22Rv1 (cell line): ENCODE measurements around the gene GORASP2.

Experiments used
- H3K27ac ChIP-seq: fragments of 450-650 bp; 2 replicates; pipeline ENCODE4 v1.5.1; 2017
- ZFX ChIP-seq: fragments of 450-650 bp; IDR thresholded peaks from 2 replicates; pipeline ENCODE4 v1.6.1; 2017; ENCODE audit warnings: antibody characterized with exemption, borderline replicate concordance
- TF ChIP-seq, protein P1 (sequence below): fragments of 450-650 bp; IDR thresholded peaks from 2 replicates; pipeline ENCODE4 v1.5.1; 2017; ENCODE audit warnings: mild to moderate bottlenecking

GORASP2 gene

DNA sequence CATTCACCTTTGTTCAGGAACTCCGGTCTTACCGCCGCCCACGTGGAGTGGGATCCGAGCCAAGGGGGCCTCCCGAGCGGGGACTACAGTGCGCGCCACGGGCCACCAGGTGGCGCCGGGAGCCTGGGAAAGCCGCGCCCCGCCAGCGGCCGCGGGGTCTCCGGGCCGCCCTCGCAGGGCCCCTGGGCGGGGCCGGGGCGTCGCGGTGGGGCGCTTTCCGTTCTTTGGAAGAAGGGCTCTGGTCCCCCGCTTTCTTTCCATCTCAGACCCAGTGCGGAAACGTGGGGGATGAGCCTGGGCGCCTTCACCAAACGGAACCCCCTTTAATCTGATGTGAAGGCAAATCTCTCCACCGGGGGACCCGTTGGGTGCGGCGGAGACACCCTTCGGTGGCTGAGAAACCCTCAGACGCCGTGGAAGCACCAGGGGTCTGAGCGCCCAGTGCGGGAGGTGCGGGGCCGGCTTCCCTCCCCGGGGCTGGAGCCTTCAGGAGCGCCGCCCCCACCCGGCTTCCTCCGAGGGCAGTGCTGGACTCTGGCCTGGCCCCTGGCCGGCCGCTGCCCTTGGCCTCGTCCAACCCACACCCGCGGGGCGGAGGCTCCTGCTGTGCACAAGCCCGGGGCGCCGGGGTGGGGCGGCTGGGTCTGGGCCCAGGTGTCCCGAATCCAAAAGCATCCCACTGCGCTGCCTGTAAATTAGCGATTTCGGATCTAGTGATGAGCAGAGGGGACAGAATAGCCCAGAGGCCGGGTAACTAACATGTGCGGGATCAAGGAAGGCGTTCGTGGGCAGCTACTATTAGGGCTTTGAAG lies 44.6 kb downstream of the GORASP2 start:
- TF ChIP-seq, protein P1, sequence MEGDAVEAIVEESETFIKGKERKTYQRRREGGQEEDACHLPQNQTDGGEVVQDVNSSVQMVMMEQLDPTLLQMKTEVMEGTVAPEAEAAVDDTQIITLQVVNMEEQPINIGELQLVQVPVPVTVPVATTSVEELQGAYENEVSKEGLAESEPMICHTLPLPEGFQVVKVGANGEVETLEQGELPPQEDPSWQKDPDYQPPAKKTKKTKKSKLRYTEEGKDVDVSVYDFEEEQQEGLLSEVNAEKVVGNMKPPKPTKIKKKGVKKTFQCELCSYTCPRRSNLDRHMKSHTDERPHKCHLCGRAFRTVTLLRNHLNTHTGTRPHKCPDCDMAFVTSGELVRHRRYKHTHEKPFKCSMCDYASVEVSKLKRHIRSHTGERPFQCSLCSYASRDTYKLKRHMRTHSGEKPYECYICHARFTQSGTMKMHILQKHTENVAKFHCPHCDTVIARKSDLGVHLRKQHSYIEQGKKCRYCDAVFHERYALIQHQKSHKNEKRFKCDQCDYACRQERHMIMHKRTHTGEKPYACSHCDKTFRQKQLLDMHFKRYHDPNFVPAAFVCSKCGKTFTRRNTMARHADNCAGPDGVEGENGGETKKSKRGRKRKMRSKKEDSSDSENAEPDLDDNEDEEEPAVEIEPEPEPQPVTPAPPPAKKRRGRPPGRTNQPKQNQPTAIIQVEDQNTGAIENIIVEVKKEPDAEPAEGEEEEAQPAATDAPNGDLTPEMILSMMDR, result peak; percentile 84
- no peak for TF ChIP-seq ZFX
- 0 out of 2 replicates have a peak overlapping the region, but pooled peaks have one; percentile 32 for H3K27ac ChIP-seq

DNA sequence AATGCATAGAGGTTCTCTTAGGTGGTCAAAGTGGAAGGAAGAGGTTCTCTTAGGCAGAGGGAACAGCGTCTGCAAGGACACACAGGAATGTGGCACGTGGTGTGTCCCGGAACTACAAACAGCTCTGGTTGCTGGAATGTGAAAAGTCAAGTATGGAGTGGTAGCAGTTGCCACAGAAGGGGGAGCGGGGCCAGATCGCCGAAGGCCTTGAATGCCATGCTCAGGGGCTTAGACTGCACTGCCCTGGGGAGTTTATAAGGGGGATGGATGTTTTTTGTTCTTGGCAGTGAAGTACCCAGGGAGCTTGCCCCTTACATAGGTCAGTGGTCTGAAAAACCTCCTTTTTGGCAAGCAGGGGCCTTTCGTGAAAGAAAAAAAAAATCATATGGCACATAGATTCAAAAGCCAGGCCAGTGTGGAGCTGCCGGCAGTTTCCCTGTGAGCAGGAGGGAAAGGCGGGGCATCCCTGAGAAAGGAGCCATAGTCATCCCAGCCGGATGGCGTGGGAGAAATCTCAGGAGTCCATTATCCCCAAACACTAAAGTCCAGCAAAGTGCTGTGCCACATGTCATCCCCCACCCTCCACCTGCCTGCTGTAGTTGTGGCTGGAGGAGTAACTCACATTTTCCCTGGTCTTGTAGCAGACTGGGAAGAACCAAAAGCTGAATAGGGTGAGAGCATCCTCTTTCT lies 45.4 kb downstream of the GORASP2 start:
- H3K27ac ChIP-seq, result no peak overlapping the region
- TF ChIP-seq ZFX, result no peak
- TF ChIP-seq, protein P1, result no peak

DNA sequence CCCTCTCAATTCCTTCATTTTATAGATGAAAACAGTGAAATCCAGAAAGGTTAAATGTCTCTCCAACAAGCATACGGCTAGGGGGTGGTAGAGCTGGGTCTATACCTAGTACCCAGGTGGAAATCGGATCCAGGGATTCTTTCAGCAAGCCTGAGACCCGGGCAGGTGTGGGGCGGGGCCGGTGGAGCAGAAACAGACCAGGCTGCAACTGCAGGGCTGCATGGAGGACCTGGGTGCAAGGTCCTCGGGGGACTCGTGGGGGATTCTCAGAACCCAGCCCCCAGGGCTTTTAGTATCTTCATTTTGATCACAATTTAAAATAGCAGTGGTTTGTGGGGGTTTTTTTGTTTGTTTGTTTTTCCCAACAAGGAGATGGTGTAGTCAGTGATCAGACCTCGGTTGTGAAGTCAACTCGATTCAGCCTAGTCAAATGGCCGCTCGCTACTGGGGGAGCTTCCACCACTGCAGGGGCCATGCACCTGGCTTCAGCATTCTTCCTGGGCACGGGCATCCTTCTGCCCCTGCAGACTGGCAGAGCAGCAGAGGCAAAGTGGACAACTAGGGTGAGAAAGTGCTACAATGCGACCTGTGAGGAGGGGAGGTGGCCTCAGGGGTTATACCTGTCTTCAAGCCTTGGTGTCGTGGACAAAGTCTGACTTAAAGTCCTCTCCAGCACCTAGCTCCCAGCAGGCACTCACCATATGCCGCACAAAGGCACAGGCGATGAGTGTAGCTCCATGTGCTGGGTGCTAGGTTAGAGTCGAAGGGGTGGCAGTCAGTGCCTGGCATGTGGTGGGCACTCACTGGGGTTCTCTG lies 46.3 kb downstream of the GORASP2 start:
- no peak for TF ChIP-seq ZFX
- TF ChIP-seq, protein P1, result no peak
- no peak overlapping the region for H3K27ac ChIP-seq

DNA sequence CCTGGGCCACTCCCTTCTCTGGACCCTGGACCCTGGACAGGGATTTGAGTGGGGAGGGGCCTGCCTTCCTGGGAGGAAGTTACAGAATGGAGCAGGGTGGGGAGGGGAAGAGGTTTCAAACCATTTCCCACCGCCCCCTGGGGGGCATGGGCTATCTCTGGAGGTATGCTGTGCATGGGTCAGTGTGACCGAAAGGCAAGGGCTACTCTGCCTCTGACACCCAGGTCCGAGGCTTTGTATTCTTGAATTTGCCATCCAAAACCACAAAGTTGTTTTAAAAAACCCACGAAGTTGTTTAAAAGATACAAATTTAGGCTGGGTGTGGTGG lies 46.9 kb downstream of the GORASP2 start:
- H3K27ac ChIP-seq, result no peak overlapping the region

DNA sequence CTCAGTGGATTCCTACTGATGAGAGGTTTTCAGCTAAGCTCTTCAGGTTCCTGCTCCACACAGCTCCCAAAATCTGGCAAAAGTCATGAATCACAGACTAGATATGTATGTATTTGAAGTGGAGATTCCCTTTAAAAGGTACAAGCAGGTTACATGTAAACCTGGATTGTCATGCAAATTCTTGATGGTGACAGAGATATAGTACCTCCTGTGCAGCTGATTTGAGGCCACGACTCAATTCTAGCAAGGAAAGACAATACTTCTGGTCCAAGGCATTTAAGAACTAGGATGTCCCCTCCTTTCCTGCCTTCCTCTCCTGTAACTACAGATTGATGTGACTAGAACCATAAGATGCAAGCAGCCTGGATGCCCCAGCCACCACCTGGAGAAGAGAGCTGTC lies 55.0 kb downstream of the GORASP2 start:
- TF ChIP-seq, protein P1, result no peak
- TF ChIP-seq ZFX, result no peak
- H3K27ac ChIP-seq, result no peak overlapping the region

More for the DNA sequence above, 46.9 kb downstream of the GORASP2 start:
- TF ChIP-seq, protein P1, result no peak
- TF ChIP-seq ZFX, result no peak

DNA sequence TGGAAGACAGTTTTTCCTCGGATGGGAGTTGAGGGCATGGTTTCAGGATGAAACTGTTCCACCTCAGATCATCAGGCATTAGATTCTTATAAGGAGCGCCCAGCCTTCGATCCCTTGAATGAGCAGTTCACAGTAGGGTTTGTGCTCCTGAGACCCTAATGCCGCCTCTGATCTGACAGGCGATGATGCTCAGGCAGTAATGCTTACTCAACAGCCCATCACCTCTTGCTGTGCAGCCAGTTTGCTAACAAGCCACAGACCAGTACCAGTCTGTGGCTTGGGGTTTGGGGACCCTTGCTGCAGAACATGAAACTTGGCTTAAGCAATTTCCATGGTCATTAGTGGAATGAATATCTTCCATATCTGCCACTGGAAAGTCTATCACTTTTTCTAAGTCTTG lies 56.4 kb downstream of the GORASP2 start:
- no peak overlapping the region for H3K27ac ChIP-seq
- no peak for TF ChIP-seq ZFX
- TF ChIP-seq, protein P1, result no peak
